D341Med (cell line): ENCODE data around the gene PEX14.

Experiments used
- DNase-seq: peaks from one replicate; pipeline ENCODE4 v3.0.0; 2012; ENCODE audit warnings: low spot score

The PEX14 gene

GRCh38 chr1:10544239-10544638 lies 69.5 kb downstream of the PEX14 start:
- DNase-seq, result no peak

- no peak for DNase-seq
Measured at GRCh38 chr1:10546896-10547295, 72.1 kb downstream of the PEX14 start.

GRCh38 chr1:10549904-10550664 lies 75.3 kb downstream of the PEX14 start:
- DNase-seq, result no peak

- no peak for DNase-seq
Measured at GRCh38 chr1:10553118-10553517, 78.4 kb downstream of the PEX14 start.

- DNase-seq, result no peak
Measured at GRCh38 chr1:10555635-10556429, 81.1 kb downstream of the PEX14 start.

- no peak for DNase-seq
Measured at GRCh38 chr1:10556430-10557005, 81.8 kb downstream of the PEX14 start.

GRCh38 chr1:10557714-10558113 lies 83.0 kb downstream of the PEX14 start:
- DNase-seq, result no peak

GRCh38 chr1:10559386-10559785 lies 84.6 kb downstream of the PEX14 start:
- no peak for DNase-seq

- DNase-seq, result no peak
Measured at GRCh38 chr1:10561497-10561896, 86.7 kb downstream of the PEX14 start.

- no peak for DNase-seq
Measured at GRCh38 chr1:10561955-10562354, 87.2 kb downstream of the PEX14 start.

GRCh38 chr1:10564063-10564462 lies 89.3 kb downstream of the PEX14 start:
- no peak for DNase-seq

- no peak for DNase-seq
Measured at GRCh38 chr1:10569531-10569930, 94.8 kb downstream of the PEX14 start.

GRCh38 chr1:10575616-10576015 lies 100.9 kb downstream of the PEX14 start:
- DNase-seq, result no peak

- no peak for DNase-seq
Measured at GRCh38 chr1:10578070-10578469, 103.3 kb downstream of the PEX14 start.

- DNase-seq, result no peak
Measured at GRCh38 chr1:10583641-10584040, 108.9 kb downstream of the PEX14 start.

GRCh38 chr1:10585242-10585641 lies 110.5 kb downstream of the PEX14 start:
- DNase-seq, result no peak

GRCh38 chr1:10586125-10586524 lies 111.4 kb downstream of the PEX14 start:
- no peak for DNase-seq

- no peak for DNase-seq
Measured at GRCh38 chr1:10588640-10589039, 113.9 kb downstream of the PEX14 start.

GRCh38 chr1:10589074-10589473 lies 114.3 kb downstream of the PEX14 start:
- no peak for DNase-seq

GRCh38 chr1:10591010-10591409 lies 116.3 kb downstream of the PEX14 start:
- DNase-seq, result no peak

- DNase-seq, result no peak
Measured at GRCh38 chr1:10592373-10592772, 117.6 kb downstream of the PEX14 start.

GRCh38 chr1:10593750-10594149 lies 119.0 kb downstream of the PEX14 start:
- no peak for DNase-seq

- DNase-seq, result no peak
Measured at GRCh38 chr1:10594595-10595223, 120.0 kb downstream of the PEX14 start.
